ENCODE measurements around the gene FAM43A.
A peak's percentile ranks its signal among the peaks of the same experiment; 100 is the strongest.

Gene FAM43A

GRCh38 chr3:194688946-194689345 is 3.3 kb downstream of the FAM43A start:
- H3K4me3 ChIP-seq (replicated peaks; ENCODE audit: low read depth, low read length) = no peak overlapping the region
- no peaks in the 10 kb centered on the region for H3K36me3 ChIP-seq (ENCODE audit: control insufficient read depth, insufficient read depth, low read length)
- H3K27me3 ChIP-seq (replicated peaks; ENCODE audit: control insufficient read depth, insufficient read depth, low read length) = no peaks in the 10 kb centered on the region
- DNase-seq (ENCODE audit: extremely low read depth, insufficient read length) = no peak
- no peak for TF ChIP-seq CTCF (IDR thresholded peaks at IDR 0.05; ENCODE audit: insufficient read depth, low read length, poor library complexity, severe bottlenecking)

GRCh38 chr3:194689493-194689944 is 3.8 kb downstream of the FAM43A start:
- H3K4me3 ChIP-seq (replicated peaks; ENCODE audit: low read depth, low read length) = no peak overlapping the region

GRCh38 chr3:194690501-194691372 is 5.1 kb downstream of the FAM43A start:
- Histone ChIP-seq H3K27me3 (replicated peaks; ENCODE audit: control insufficient read depth, insufficient read depth, low read length) (no peaks in the 10 kb centered on the region), H3K36me3 (ENCODE audit: control insufficient read depth, insufficient read depth, low read length) (no peaks in the 10 kb centered on the region), H3K4me3 (replicated peaks; ENCODE audit: low read depth, low read length) (no peak overlapping the region)
- DNase-seq (ENCODE audit: extremely low read depth, insufficient read length) = peak; percentile 37
- TF ChIP-seq CTCF (IDR thresholded peaks at IDR 0.05; ENCODE audit: insufficient read depth, low read length, poor library complexity, severe bottlenecking) = no peak

More at GRCh38 chr3:194689493-194689944, 3.8 kb downstream of the FAM43A start:
- no peaks in the 10 kb centered on the region for H3K27me3 ChIP-seq (replicated peaks; ENCODE audit: control insufficient read depth, insufficient read depth, low read length)
- peak; percentile 31 for DNase-seq (ENCODE audit: extremely low read depth, insufficient read length)
- H3K36me3 ChIP-seq (ENCODE audit: control insufficient read depth, insufficient read depth, low read length) = no peaks in the 10 kb centered on the region
- TF ChIP-seq CTCF (IDR thresholded peaks at IDR 0.05; ENCODE audit: insufficient read depth, low read length, poor library complexity, severe bottlenecking) = no peak

- Histone ChIP-seq H3K27me3 (replicated peaks; ENCODE audit: control insufficient read depth, insufficient read depth, low read length) (no peaks in the 10 kb centered on the region), H3K4me3 (replicated peaks; ENCODE audit: low read depth, low read length) (no peak overlapping the region), H3K36me3 (ENCODE audit: control insufficient read depth, insufficient read depth, low read length) (no peaks in the 10 kb centered on the region)
- peak; percentile 73 for DNase-seq (ENCODE audit: extremely low read depth, insufficient read length)
- TF ChIP-seq CTCF (IDR thresholded peaks at IDR 0.05; ENCODE audit: insufficient read depth, low read length, poor library complexity, severe bottlenecking) = no peak
Observed at GRCh38 chr3:194691481-194692283, 6.0 kb downstream of the FAM43A start.

- TF ChIP-seq CTCF (IDR thresholded peaks at IDR 0.05; ENCODE audit: insufficient read depth, low read length, poor library complexity, severe bottlenecking) = no peak
- no peak overlapping the region for H3K4me3 ChIP-seq (replicated peaks; ENCODE audit: low read depth, low read length)
- no peak for DNase-seq (ENCODE audit: extremely low read depth, insufficient read length)
Observed at GRCh38 chr3:194696702-194697101, 11.0 kb downstream of the FAM43A start.

More at GRCh38 chr3:194696702-194697101, 11.0 kb downstream of the FAM43A start:
- Histone ChIP-seq H3K36me3 (ENCODE audit: control insufficient read depth, insufficient read depth, low read length) (no peaks in the 10 kb centered on the region), H3K27me3 (replicated peaks; ENCODE audit: control insufficient read depth, insufficient read depth, low read length) (no peaks in the 10 kb centered on the region; the same call in none of the 2 replicates)

Measured in GM06990 (cell line).